ENCODE data around the gene ADARB2. TPM values are rescaled to one million over a fixed set of nuclear protein-coding genes. Genes with fewer than 3 reads are reported as not detected.

The ADARB2 gene
- total RNA-seq, 1 donor: 1.1 TPM

- DNase-seq (ENCODE audit: low read depth in 2 of 3, low spot score in 2 of 3): no peak
Measured at GRCh38 chr10:1136268-1136667, 601.1 kb downstream of the ADARB2 start.

GRCh38 chr10:1134156-1134555, 603.2 kb downstream of the ADARB2 start:
- DNase-seq (ENCODE audit: low read depth in 2 of 3, low spot score in 2 of 3): no peak

DNA sequence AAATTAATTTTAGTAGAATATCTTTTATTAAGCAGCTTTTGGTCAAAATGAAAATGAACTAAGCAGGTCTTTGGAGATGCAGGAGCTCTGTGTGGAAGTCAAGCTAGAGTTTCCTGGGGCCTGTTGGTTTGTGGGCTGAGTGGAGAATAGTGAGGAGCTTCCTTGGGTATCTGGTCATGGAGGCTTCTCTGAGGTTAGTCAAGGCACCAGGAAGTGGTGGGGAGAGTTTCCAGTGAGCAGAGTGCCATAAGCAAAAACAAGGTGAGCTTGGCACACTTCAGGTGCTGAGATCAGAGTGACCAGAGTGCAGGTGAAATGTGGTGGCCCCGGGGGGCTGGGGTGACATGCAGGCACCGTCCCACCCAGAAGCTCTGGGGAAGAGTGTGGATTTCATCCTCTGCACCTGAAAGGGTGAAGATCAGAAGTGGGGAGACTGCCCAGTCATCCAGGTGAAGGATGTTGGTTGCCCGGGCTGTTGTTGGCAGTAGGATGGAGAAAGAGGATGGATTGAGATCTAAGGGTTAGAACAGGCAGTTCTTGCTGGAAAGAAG, 603.8 kb downstream of the ADARB2 start:
- DNase-seq (ENCODE audit: low read depth in 2 of 3, low spot score in 2 of 3): no peak

DNA sequence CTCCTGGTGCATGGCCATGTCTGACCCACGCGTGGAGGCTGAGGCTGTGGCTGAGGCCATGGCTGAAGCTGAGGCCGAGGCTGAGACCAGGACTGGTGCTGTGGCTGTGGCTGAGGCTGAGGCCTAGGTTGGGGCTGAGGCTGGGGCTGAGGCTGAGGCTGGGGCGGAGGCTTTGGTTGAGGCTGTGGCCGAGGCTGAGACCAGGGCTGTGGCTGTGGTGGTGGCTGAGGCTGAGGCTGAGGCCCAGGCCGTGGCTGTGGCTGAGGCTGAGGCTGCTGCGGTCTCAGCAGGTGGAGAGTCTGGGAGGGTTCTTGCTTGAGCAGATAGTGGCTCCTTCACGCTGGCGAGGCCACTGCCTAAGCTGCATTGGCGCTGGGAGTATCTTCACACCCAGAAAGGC, 604.7 kb downstream of the ADARB2 start:
- DNase-seq (ENCODE audit: low read depth in 2 of 3, low spot score in 2 of 3): no peak

- no peak for DNase-seq (ENCODE audit: low read depth in 2 of 3, low spot score in 2 of 3)
Measured at GRCh38 chr10:1130995-1131790, 606.1 kb downstream of the ADARB2 start.

DNA sequence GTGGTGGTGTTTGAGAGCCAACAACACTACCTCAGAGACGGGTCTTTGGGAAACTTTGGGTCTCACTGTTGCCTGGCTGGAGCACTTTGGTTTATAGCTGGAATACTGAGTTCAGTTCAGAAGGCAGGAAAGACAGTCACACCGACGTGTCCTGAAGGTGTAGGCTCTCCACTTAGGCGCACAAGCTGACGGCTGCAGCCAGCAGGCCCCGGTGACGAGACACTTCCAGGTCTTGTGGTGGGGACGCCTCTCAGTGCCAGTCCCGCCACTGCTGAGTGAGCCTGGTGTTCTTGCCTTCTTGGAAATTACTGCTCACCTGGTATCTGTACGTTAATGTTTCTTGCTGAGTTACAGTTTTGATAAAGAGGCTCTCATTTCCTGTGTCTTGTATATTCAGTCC, 607.1 kb downstream of the ADARB2 start:
- DNase-seq (ENCODE audit: low read depth in 2 of 3, low spot score in 2 of 3): no peak

DNA sequence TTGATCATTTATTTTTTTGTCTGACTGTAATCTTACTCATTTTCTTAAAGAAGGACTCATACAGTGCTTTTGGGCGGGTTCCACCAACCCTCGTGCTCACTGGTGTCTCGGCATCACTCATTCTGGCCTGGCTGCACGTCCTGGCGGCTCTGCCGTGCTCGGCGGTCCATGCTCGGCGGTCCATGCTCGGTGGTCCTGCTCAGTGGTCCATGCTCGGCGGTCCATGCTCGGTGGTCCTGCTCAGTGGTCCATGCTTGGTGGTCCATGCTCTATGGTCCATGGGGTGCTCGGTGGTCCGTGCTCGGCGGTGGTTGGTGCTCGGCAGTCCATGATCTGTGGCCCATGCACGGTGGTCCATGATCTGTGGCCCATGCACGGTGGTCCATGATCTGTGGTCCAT, 608.7 kb downstream of the ADARB2 start:
- DNase-seq (ENCODE audit: low read depth in 2 of 3, low spot score in 2 of 3): no peak

DNA sequence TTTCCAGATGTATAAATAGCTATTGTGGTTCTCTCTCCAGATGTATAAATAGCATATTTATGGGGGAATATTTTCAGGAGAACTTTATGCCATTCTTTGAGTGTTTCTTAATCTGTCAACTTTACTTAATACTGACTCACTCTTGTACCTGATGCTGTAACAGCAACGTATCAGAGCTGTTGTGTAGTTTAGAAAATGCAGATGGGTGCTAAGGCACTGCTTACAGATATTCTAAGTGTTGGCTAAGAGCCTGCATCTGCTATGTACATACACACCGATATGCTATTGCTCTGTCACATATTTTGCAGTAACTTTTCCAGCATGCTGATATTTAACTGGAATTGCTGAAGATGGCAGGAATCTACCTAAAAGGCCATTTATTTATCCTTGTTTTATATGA, 609.2 kb downstream of the ADARB2 start:
- DNase-seq (ENCODE audit: low read depth in 2 of 3, low spot score in 2 of 3): no peak

DNA sequence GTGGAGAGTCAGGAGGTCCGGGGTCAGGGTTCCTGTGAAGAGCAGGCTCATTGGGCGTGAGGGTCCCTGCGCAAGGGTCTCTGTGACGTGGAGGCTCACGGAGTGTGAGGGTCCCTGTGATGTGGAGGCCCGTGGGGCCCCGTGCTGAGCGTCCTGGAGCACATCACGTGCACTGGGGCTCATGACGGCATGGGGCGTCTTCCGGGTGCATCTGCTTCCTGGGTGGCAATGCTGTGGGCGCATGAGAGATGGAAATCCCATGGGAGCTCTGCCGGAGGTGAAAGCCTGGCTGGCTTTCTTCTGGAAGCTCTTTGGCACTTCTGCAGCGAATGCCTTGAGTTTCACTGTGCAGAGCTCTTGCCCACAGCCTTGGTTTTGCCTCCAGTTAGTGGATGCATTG, 609.7 kb downstream of the ADARB2 start:
- DNase-seq (ENCODE audit: low read depth in 2 of 3, low spot score in 2 of 3): no peak

All from hematopoietic multipotent progenitor cell (in vitro differentiated cells).